AG04449 (cell line): ENCODE measurements around the gene MMP23B.
A peak's percentile ranks its signal among the peaks of the same experiment; 100 is the strongest.
"Not testable (repeated sequence)": the region's sequence is repeated elsewhere in the genome, so short reads cannot be mapped to it uniquely, and the experiment has no call there.

ENCODE experiments used
- CTCF ChIA-PET: fragments of 350-600 bp; formaldehyde crosslinking; extraction: SDS; loops from one replicate; lab custom pipeline; 2021; ENCODE audit warnings: antibody characterized with exemption; lab: Yijun Ruan, JAX
- POLR2A ChIA-PET: fragments of 400-600, 350-600 bp; formaldehyde crosslinking; extraction: SDS; loops from one replicate; lab custom pipeline; 2020; ENCODE audit warnings: antibody characterized with exemption, inconsistent platforms; lab: Yijun Ruan, JAX
- DNase-seq: peaks from one replicate; pipeline ENCODE4 v3.0.0-alpha.2; 2010; ENCODE audit warnings: low read depth, low spot score
- H3K4me3 ChIP-seq: 2 replicates; pipeline ENCODE4 v1.5.1; 2011; ENCODE audit warnings: low read depth, mild to moderate bottlenecking, control low read depth, low read length
- CTCF ChIP-seq: IDR thresholded peaks from one replicate; pipeline ENCODE4 v1.5.1; 2011; ENCODE audit warnings: mild to moderate bottlenecking, moderate library complexity, low read length, control low read depth, inconsistent platforms; ENCODE audit not compliant: insufficient read depth; ENCODE audit errors: missing control alignments

Gene MMP23B

GRCh38 chr1:1648265-1648664 lies 16.3 kb downstream of the MMP23B start:
- CTCF ChIA-PET, POLR2A ChIA-PET: not testable (repeated sequence)

GRCh38 chr1:1658583-1659549 lies 26.9 kb downstream of the MMP23B start, which contains the start of gene CDK11B:
Gene CDK11B (minus strand): TSS chr1:1659004. CDS start chr1:1657485, 1,519 bp downstream.
- POLR2A ChIA-PET, CTCF ChIA-PET: not testable (repeated sequence)
- DNase-seq, result peak; percentile 80
- H3K4me3 ChIP-seq, result peak within 1 kb of the TSS; percentile 65

More at GRCh38 chr1:1648265-1648664, 16.3 kb downstream of the MMP23B start:
- not testable (repeated sequence) for DNase-seq, H3K4me3 ChIP-seq

- CTCF ChIA-PET, result interaction anchor here (1.0 kb wide), 1 partner anchor 17 kb away, joined by 3 read pairs; no protein-coding TSS in a partner anchor
- DNase-seq, H3K4me3 ChIP-seq, POLR2A ChIA-PET: not testable (repeated sequence)
Measured at GRCh38 chr1:1662392-1662791, 30.4 kb downstream of the MMP23B start.

- H3K4me3 ChIP-seq, POLR2A ChIA-PET, DNase-seq: not testable (repeated sequence)
- CTCF ChIA-PET, result interaction anchor here (1.0 kb wide), 1 partner anchor 16 kb away, joined by 3 read pairs; no protein-coding TSS in a partner anchor
Measured at GRCh38 chr1:1662830-1663560, 31.0 kb downstream of the MMP23B start.

GRCh38 chr1:1664318-1664717 lies 32.3 kb downstream of the MMP23B start:
- POLR2A ChIA-PET, H3K4me3 ChIP-seq, DNase-seq: not testable (repeated sequence)
- CTCF ChIA-PET, result interaction anchor here (1.1 kb wide), 1 partner anchor 10 kb away, joined by 3 read pairs; no protein-coding TSS in a partner anchor

- CTCF ChIA-PET, result interaction anchor here (0.9 to 1.5 kb wide), 4 partner anchors 11 to 19 kb away, joined by 3 to 5 read pairs (median 3); no protein-coding TSS in a partner anchor
- POLR2A ChIA-PET, result interaction anchor here (0.6 kb wide), 2 partner anchors 12 to 15 kb away, joined by 3 to 5 read pairs; no protein-coding TSS in a partner anchor
- H3K4me3 ChIP-seq, result no peak overlapping the region
- DNase-seq, result no peak
- TF ChIP-seq CTCF, result no peak
Measured at GRCh38 chr1:1664941-1665814, 33.2 kb downstream of the MMP23B start.

- peak; percentile 30 for TF ChIP-seq CTCF
- CTCF ChIA-PET, result interaction anchor here (0.6 to 1.5 kb wide), 4 partner anchors 13 to 19 kb away, joined by 3 to 5 read pairs (median 3); no protein-coding TSS in a partner anchor
- POLR2A ChIA-PET, result interaction anchor here (0.6 kb wide), 2 partner anchors 11 to 15 kb away, joined by 3 to 5 read pairs; no protein-coding TSS in a partner anchor
Measured at GRCh38 chr1:1665815-1666251, 33.9 kb downstream of the MMP23B start.

GRCh38 chr1:1666526-1666925 lies 34.6 kb downstream of the MMP23B start:
- CTCF ChIA-PET, result interaction anchor here (0.9 to 1.5 kb wide), 2 partner anchors 12 to 16 kb away, joined by 3 to 5 read pairs; no protein-coding TSS in a partner anchor
- TF ChIP-seq CTCF, result no peak
- POLR2A ChIA-PET, result no interaction called here
- no peak overlapping the region for H3K4me3 ChIP-seq
- DNase-seq, result no peak

More at GRCh38 chr1:1665815-1666251, 33.9 kb downstream of the MMP23B start:
- H3K4me3 ChIP-seq, result no peak overlapping the region
- no peak for DNase-seq
